Endothelial cell of umbilical vein (primary cell): ENCODE measurements around the gene CCDC12. TPM values are rescaled to one million over a fixed set of nuclear protein-coding genes. Genes with fewer than 3 reads are reported as not detected.

Experiments
- BruUV-seq: library from RNA; stranded (reverse); fragments of 400-500 nt; replicated peaks from 2 replicates; lab custom pipeline; 2021; lab: Mats Ljungman, UMichigan
- CTCF ChIA-PET: fragments of 300-600, 350-600 bp; sonication (Branson Sonifier 250); formaldehyde crosslinking; loops from one replicate; lab custom pipeline; 2021; ENCODE audit warnings: antibody characterized with exemption, inconsistent platforms; lab: Charles Lee
- POLR2A ChIA-PET: fragments of 300-600, 350-600 bp; sonication (Branson Sonifier 250); formaldehyde crosslinking; loops from one replicate; lab custom pipeline; 2021; ENCODE audit warnings: antibody characterized with exemption, inconsistent platforms; lab: Charles Lee
- DNase-seq: peaks from one replicate; pipeline ENCODE4 v3.0.0-alpha.2; 2011; ENCODE audit warnings: low read depth, low spot score
- FAIRE-seq: peaks from 2 replicates; lab custom pipeline; 2011; peaks lifted over from hg19 to GRCh38; lab: Jason Lieb, UNC
- H2AFZ ChIP-seq: 2 replicates; pipeline ENCODE4 v1.6.0; 2012; ENCODE audit warnings: low read depth, low read length, control low read depth, inconsistent platforms
- H3K27ac ChIP-seq: 2 replicates; pipeline ENCODE4 v1.5.1; 2011; ENCODE audit warnings: low read depth, mild to moderate bottlenecking, control low read depth, low read length, moderate library complexity; ENCODE audit not compliant: insufficient read depth
- H3K27me3 ChIP-seq, 2 experiments: 2 replicates each; pipeline versions ENCODE4 v1.6.0 to v1.6.1; 2011; ENCODE audit warnings: low read length in 2 of 2, mixed read lengths in 1 of 2; ENCODE audit not compliant: control insufficient read depth in 2 of 2, insufficient read depth in 2 of 2
- H3K36me3 ChIP-seq, 2 experiments: 2 replicates in 1 of 2; 3 replicates in 1 of 2; pipeline ENCODE4 v1.5.1; 2011; ENCODE audit warnings: low read length in 2 of 2, mild to moderate bottlenecking in 1 of 2, moderate library complexity in 1 of 2; ENCODE audit not compliant: control insufficient read depth in 2 of 2, insufficient read depth in 2 of 2; ENCODE audit errors: extremely low read depth in 1 of 2
- H3K4me1 ChIP-seq: 3 replicates; pipeline ENCODE4 v1.5.1; 2011; ENCODE audit warnings: mild to moderate bottlenecking, low read length; ENCODE audit not compliant: control insufficient read depth, insufficient read depth; ENCODE audit errors: extremely low read depth
- H3K4me2 ChIP-seq: 2 replicates; pipeline ENCODE4 v1.6.1; 2011; ENCODE audit warnings: low read length, control low read depth, mixed read lengths; ENCODE audit not compliant: insufficient read depth
- H3K4me3 ChIP-seq, 3 experiments: fragments of 200-600 bp in 1 of 3; sonication (generic), shearing (Covaris generic) in 1 of 3; replicated peaks in 1 of 3; 2 replicates each; pipeline ENCODE4 v1.5.1; 2011 to 2016; ENCODE audit warnings: control low read depth in 3 of 3, low read length in 3 of 3, mild to moderate bottlenecking in 2 of 3, inconsistent platforms in 1 of 3, low read depth in 1 of 3, moderate library complexity in 1 of 3; ENCODE audit not compliant: insufficient read depth in 1 of 3
- H3K79me2 ChIP-seq: 2 replicates; pipeline ENCODE4 v1.6.0; 2012; ENCODE audit warnings: low read length, inconsistent platforms; ENCODE audit not compliant: control insufficient read depth, insufficient read depth
- H3K9ac ChIP-seq: replicated peaks from 2 replicates; pipeline ENCODE3; 2011; ENCODE audit warnings: low read length, control low read depth; ENCODE audit not compliant: insufficient read depth; ENCODE audit errors: extremely low read depth
- H3K9me1 ChIP-seq: replicated peaks from 3 replicates; pipeline ENCODE4 v1.6.0; 2011; ENCODE audit warnings: mild to moderate bottlenecking, low read length; ENCODE audit not compliant: control insufficient read depth, insufficient read depth; ENCODE audit errors: extremely low read depth
- H3K9me3 ChIP-seq: replicated peaks from 2 replicates; pipeline ENCODE4 v1.5.1; 2012; ENCODE audit warnings: low read length, inconsistent platforms; ENCODE audit not compliant: control insufficient read depth, insufficient read depth
- H4K20me1 ChIP-seq: replicated peaks from 2 replicates; pipeline ENCODE3; 2011; ENCODE audit warnings: mild to moderate bottlenecking, low read length; ENCODE audit not compliant: control insufficient read depth, insufficient read depth; ENCODE audit errors: extremely low read depth
- CTCF ChIP-seq, 2 donors: IDR thresholded peaks; 1 replicate in 1 of 2; 2 replicates in 1 of 2; pipeline ENCODE4 v1.5.1; 2011; ENCODE audit warnings: low read length in 2 of 2, mild to moderate bottlenecking in 2 of 2, moderate library complexity in 2 of 2, control low read depth in 1 of 2, inconsistent platforms in 1 of 2, low read depth in 1 of 2; ENCODE audit not compliant: insufficient read depth in 1 of 2; ENCODE audit errors: extremely low read depth in 1 of 2
- EZH2 ChIP-seq: IDR thresholded peaks from 2 replicates; pipeline ENCODE4 v1.6.1; 2012; ENCODE audit warnings: borderline replicate concordance, low read depth, mild to moderate bottlenecking, moderate library complexity, low read length, inconsistent platforms; ENCODE audit not compliant: severe bottlenecking
- FOS ChIP-seq: IDR thresholded peaks from 2 replicates; pipeline ENCODE4 v1.6.1; 2011; ENCODE audit warnings: mild to moderate bottlenecking, low read length, moderate library complexity, borderline replicate concordance; ENCODE audit not compliant: insufficient read depth
- GATA2 ChIP-seq: IDR thresholded peaks from 2 replicates; pipeline ENCODE4 v1.7.0; 2011; ENCODE audit warnings: low read depth, mild to moderate bottlenecking, moderate library complexity, mixed read lengths, low read length; ENCODE audit not compliant: insufficient read length, insufficient read depth
- JUN ChIP-seq: IDR thresholded peaks from 2 replicates; pipeline ENCODE4 v1.6.1; 2011; ENCODE audit warnings: borderline replicate concordance, low read depth; ENCODE audit not compliant: insufficient read length, insufficient read depth
- MYC ChIP-seq: IDR thresholded peaks from one replicate; pipeline ENCODE4 v1.6.1; 2011; ENCODE audit warnings: mild to moderate bottlenecking, low read depth, low read length
- POLR2A ChIP-seq: IDR thresholded peaks from 2 replicates; pipeline ENCODE4 v1.6.1; 2012; ENCODE audit warnings: low read depth, mild to moderate bottlenecking, control low read depth, low read length
- POLR2AphosphoS5 ChIP-seq: IDR thresholded peaks from 2 replicates; pipeline ENCODE4 v1.6.1; 2012; ENCODE audit warnings: low read depth, mild to moderate bottlenecking, control low read depth, low read length, moderate library complexity; ENCODE audit not compliant: insufficient read depth
- dilution Hi-C: fragments of 300-500 bp; cut with MboI; formaldehyde crosslinking; loops from one replicate; pipeline ENCODE4 v1.15.0; 2019; ENCODE audit warnings: low sequenced_read_pairs; ENCODE audit not compliant: extremely low pct_ligation_motif_present
- intact Hi-C: fragments of 100-400 bp; cut with micrococcal nuclease; formaldehyde crosslinking; loops from one replicate; pipeline ENCODE4 v1.10.0; 2022
- polyA plus RNA-seq, 4 experiments: library from polyadenylated mRNA; depleted of rRNA in 3 of 4; stranded (reverse) in 3 of 4; unstranded in 1 of 4; fragments of >200 nt; gene quantifications; 2 replicates each; pipeline versions ENCODE4 v1.2.1 to v1.2.3, GENCODE V29; 2011 to 2012; ENCODE audit warnings: missing spikeins in 1 of 4
- total RNA-seq: library from RNA; stranded (reverse); gene quantifications from 2 replicates; pipeline ENCODE4 v1.2.3, GENCODE V29; 2021
- TF ChIP-seq, protein P1 (sequence below): IDR thresholded peaks from 2 replicates; pipeline ENCODE4 v1.6.1; 2011; ENCODE audit not compliant: insufficient read depth, insufficient read length

CCDC12 gene
- total and polyA plus RNA-seq, 2 donors (not counting 3 experiments of a cell fraction or from before 2014, with no cell fraction given): 35.1 to 50.5 TPM

GRCh38 chr3:46936733-46937250, 39.8 kb downstream of the CCDC12 start:
- no TSS peak for BruUV-seq
- no peaks in the 10 kb centered on the region for H3K27me3 ChIP-seq
- no peak overlapping the region for H3K9ac ChIP-seq
- no peaks in the 10 kb centered on the region for H3K9me3 ChIP-seq
- dilution Hi-C loops: no loop called here
- peaks cover 65% of the 10 kb centered on the region for H3K79me2 ChIP-seq
- CTCF ChIA-PET: interaction anchor here (0.7 to 2.5 kb wide), 8 partner anchors 8 to 43 kb away, joined by 4 to 37 read pairs (median 12); partner anchors contain the start of gene NBEAL2
- DNase-seq (no peak), FAIRE-seq (no peak)
- peak overlapping the region; percentile 41 for H3K27ac ChIP-seq
- no peaks in the 10 kb centered on the region for H3K9me1 ChIP-seq
- TF ChIP-seq MYC: no peak
- no peak for TF ChIP-seq CTCF (IDR thresholded peaks at IDR 0.05; ENCODE audit: extremely low read depth in 1 of 2, insufficient read depth in 1 of 2, low read depth in 1 of 2, low read length in 2 of 2)
- peak; percentile 32 for TF ChIP-seq POLR2AphosphoS5
- TF ChIP-seq POLR2A: no peak
- TF ChIP-seq JUN: no peak
- no peak for TF ChIP-seq EZH2
- no peak for TF ChIP-seq GATA2
- peak; percentile 50 for TF ChIP-seq FOS
- TF ChIP-seq, protein P1, sequence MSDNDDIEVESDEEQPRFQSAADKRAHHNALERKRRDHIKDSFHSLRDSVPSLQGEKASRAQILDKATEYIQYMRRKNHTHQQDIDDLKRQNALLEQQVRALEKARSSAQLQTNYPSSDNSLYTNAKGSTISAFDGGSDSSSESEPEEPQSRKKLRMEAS: no peak
- H3K4me1 ChIP-seq: peaks cover 47% of the 10 kb centered on the region
- peaks cover 0 to 17% of the 10 kb centered on the region in 2 experiments for H3K36me3 ChIP-seq
- intact Hi-C loops: no loop called here
- no peaks in the 10 kb centered on the region for H4K20me1 ChIP-seq
- no peak overlapping the region for H2AFZ ChIP-seq
- H3K4me2 ChIP-seq: no peak overlapping the region
- POLR2A ChIA-PET: no interaction called here
- no peak overlapping the region for H3K4me3 ChIP-seq
